H1 (cell line): Measurements from ENCODE around the gene CCDC92B. TPM values are rescaled to one million over a fixed set of nuclear protein-coding genes. Genes with fewer than 3 reads are reported as not detected.

Experiments used
- CTCF ChIA-PET: fragments of 300-600 bp; sonication (Branson Sonifier 250); formaldehyde crosslinking; loops from one replicate; lab custom pipeline; 2021; ENCODE audit not compliant: partially characterized antibody; lab: Charles Lee
- POLR2A ChIA-PET: fragments of 300-600 bp; sonication (Branson Sonifier 250); formaldehyde crosslinking; loops from one replicate; lab custom pipeline; 2021; ENCODE audit warnings: inconsistent platforms; ENCODE audit not compliant: partially characterized antibody; lab: Charles Lee
- DNase-seq, 2 experiments: peaks; one replicate each; pipeline versions ENCODE4 v3.0.0 to v3.0.0-alpha.2; 2010 to 2022; ENCODE audit warnings: low spot score in 2 of 2, low read depth in 1 of 2, mixed read lengths in 1 of 2
- FAIRE-seq: peaks from 2 replicates; lab custom pipeline; 2011; peaks lifted over from hg19 to GRCh38; lab: Jason Lieb, UNC
- H2AFZ ChIP-seq: 2 replicates; pipeline ENCODE4 v1.8.1; 2012; ENCODE audit warnings: low read length, inconsistent platforms
- H2AK5ac ChIP-seq: 2 replicates; pipeline ENCODE4 v1.6.1; 2013; ENCODE audit warnings: low read depth, low read length
- H2BK120ac ChIP-seq: replicated peaks from 2 replicates; pipeline ENCODE3; 2013; ENCODE audit warnings: low read depth, low read length, inconsistent platforms
- H2BK12ac ChIP-seq: 2 replicates; pipeline ENCODE4 v1.6.1; 2013; ENCODE audit warnings: low read depth, low read length
- H2BK15ac ChIP-seq: 2 replicates; pipeline ENCODE4 v1.6.1; 2013; ENCODE audit warnings: low read length
- H2BK20ac ChIP-seq: 2 replicates; pipeline ENCODE4 v1.6.1; 2013; ENCODE audit warnings: low read length
- H2BK5ac ChIP-seq: 2 replicates; pipeline ENCODE4 v1.6.1; 2013; ENCODE audit warnings: low read depth, low read length
- H3K14ac ChIP-seq: 2 replicates; pipeline ENCODE4 v1.6.1; 2013; ENCODE audit warnings: inconsistent platforms; ENCODE audit not compliant: insufficient read length
- H3K18ac ChIP-seq: 2 replicates; pipeline ENCODE4 v1.6.1; 2013; ENCODE audit warnings: low read length; ENCODE audit errors: extremely low read depth
- H3K23ac ChIP-seq: 2 replicates; pipeline ENCODE4 v1.6.1; 2013; ENCODE audit warnings: inconsistent platforms; ENCODE audit not compliant: insufficient read length
- H3K23me2 ChIP-seq: 2 replicates; pipeline ENCODE4 v1.6.1; 2013; ENCODE audit warnings: low read depth, low read length
- H3K27ac ChIP-seq: 2 replicates; pipeline ENCODE4 v1.6.1; 2011; ENCODE audit warnings: low read depth, low read length, inconsistent platforms
- H3K27me3 ChIP-seq, 4 experiments: replicated peaks in 1 of 4; 1 replicate in 1 of 4; 2 replicates in 3 of 4; pipeline versions ENCODE4 v1.6.1 to v1.8.1; 2011 to 2013; ENCODE audit warnings: low read length in 3 of 4, mild to moderate bottlenecking in 3 of 4, inconsistent platforms in 2 of 4, mixed read lengths in 2 of 4, moderate library complexity in 1 of 4; ENCODE audit not compliant: control insufficient read depth in 3 of 4, insufficient read depth in 3 of 4; ENCODE audit errors: extremely low read depth in 1 of 4
- H3K36me3 ChIP-seq, 4 experiments: 2 replicates each; pipeline versions ENCODE4 v1.6.1 to v1.8.1; 2011 to 2013; ENCODE audit warnings: mild to moderate bottlenecking in 4 of 4, low read length in 3 of 4, moderate library complexity in 2 of 4, control low read depth in 1 of 4, inconsistent platforms in 1 of 4; ENCODE audit not compliant: insufficient read depth in 4 of 4, control insufficient read depth in 2 of 4
- H3K4ac ChIP-seq: replicated peaks from 2 replicates; pipeline ENCODE3; 2013; ENCODE audit warnings: low read length, low read depth, mixed read lengths, inconsistent platforms; ENCODE audit not compliant: insufficient read length
- H3K4me1 ChIP-seq, 4 experiments: replicated peaks in 1 of 4; 1 replicate in 1 of 4; 2 replicates in 3 of 4; pipeline versions ENCODE4 v1.6.1 to v1.8.1; 2011 to 2013; ENCODE audit warnings: low read length in 3 of 4, inconsistent platforms in 2 of 4, mixed read lengths in 1 of 4; ENCODE audit not compliant: insufficient read depth in 4 of 4, control insufficient read depth in 3 of 4
- H3K4me2 ChIP-seq, 2 experiments: 2 replicates each; pipeline versions ENCODE4 v1.6.1 to v1.8.1; 2011 to 2013; ENCODE audit warnings: low read depth in 2 of 2, low read length in 2 of 2, control low read depth in 1 of 2, inconsistent platforms in 1 of 2, mild to moderate bottlenecking in 1 of 2; ENCODE audit not compliant: insufficient read depth in 1 of 2
- H3K4me3 ChIP-seq, 4 experiments: fragments of 200-600, 300-600 bp in 1 of 4; sonication (generic), shearing (Covaris generic), sonication (Bioruptor Twin) in 1 of 4; 2 replicates each; pipeline versions ENCODE4 v1.5.1 to v1.8.1; 2011 to 2016; ENCODE audit warnings: low read length in 4 of 4, low read depth in 3 of 4, control low read depth in 2 of 4, inconsistent platforms in 2 of 4, mild to moderate bottlenecking in 2 of 4, mixed read lengths in 1 of 4, moderate library complexity in 1 of 4; ENCODE audit not compliant: insufficient read depth in 2 of 4; ENCODE audit errors: extremely low read depth in 1 of 4
- H3K56ac ChIP-seq: replicated peaks from 2 replicates; pipeline ENCODE3; 2013; ENCODE audit warnings: low read depth, mild to moderate bottlenecking, mixed read lengths, low read length, inconsistent platforms; ENCODE audit not compliant: insufficient read length
- H3K79me1 ChIP-seq: 2 replicates; pipeline ENCODE4 v1.6.1; 2013; ENCODE audit warnings: low read depth, low read length, control low read depth
- H3K79me2 ChIP-seq, 2 experiments: 2 replicates each; pipeline versions ENCODE4 v1.6.1 to v1.8.1; 2012 to 2013; ENCODE audit warnings: low read length in 2 of 2, mild to moderate bottlenecking in 2 of 2, inconsistent platforms in 1 of 2; ENCODE audit not compliant: insufficient read depth in 2 of 2, control insufficient read depth in 1 of 2
- H3K9ac ChIP-seq, 4 experiments: replicated peaks in 1 of 4; 1 replicate in 1 of 4; 2 replicates in 3 of 4; pipeline versions ENCODE4 v1.6.1 to v1.8.1; 2011 to 2013; ENCODE audit warnings: low read depth in 3 of 4, low read length in 3 of 4, control low read depth in 2 of 4, mild to moderate bottlenecking in 2 of 4, moderate library complexity in 2 of 4, inconsistent platforms in 1 of 4; ENCODE audit errors: extremely low read depth in 1 of 4
- H3K9me3 ChIP-seq, 2 experiments: 2 replicates each; pipeline versions ENCODE4 v1.6.1 to v1.8.1; 2012 to 2013; ENCODE audit warnings: mild to moderate bottlenecking in 2 of 2, moderate library complexity in 2 of 2, control low read depth in 1 of 2, inconsistent platforms in 1 of 2, low read depth in 1 of 2, low read length in 1 of 2, mixed read lengths in 1 of 2; ENCODE audit not compliant: insufficient read depth in 2 of 2
- H4K20me1 ChIP-seq, 2 experiments: replicated peaks in 1 of 2; 2 replicates each; pipeline versions ENCODE3 to v1.8.1; 2011 to 2013; ENCODE audit warnings: inconsistent platforms in 2 of 2, low read length in 2 of 2, mild to moderate bottlenecking in 1 of 2; ENCODE audit not compliant: insufficient read depth in 2 of 2, control insufficient read depth in 1 of 2
- H4K5ac ChIP-seq: 2 replicates; pipeline ENCODE4 v1.6.1; 2013; ENCODE audit warnings: low read length, low read depth, mixed read lengths, inconsistent platforms; ENCODE audit not compliant: insufficient read length
- H4K8ac ChIP-seq: 2 replicates; pipeline ENCODE4 v1.8.0; 2013; ENCODE audit warnings: mild to moderate bottlenecking, moderate library complexity, low read length, inconsistent platforms; ENCODE audit not compliant: insufficient read depth; ENCODE audit errors: extremely low read depth
- H4K91ac ChIP-seq: replicated peaks from 2 replicates; pipeline ENCODE3; 2013; ENCODE audit warnings: low read length, mixed read lengths, inconsistent platforms; ENCODE audit not compliant: insufficient read length
- BRCA1 ChIP-seq: IDR thresholded peaks from 2 replicates; pipeline ENCODE4 v1.6.1; 2012; ENCODE audit warnings: low read depth, low read length, improper control_type of control experiment
- WGBS, 2 experiments: shearing (Covaris generic) in 1 of 2; methylation state at CpG; one replicate each; pipeline versions ENCODE4 v1.1.6 to v1.1.7; 2013 to 2015; ENCODE audit warnings: low lambda C conversion rate in 2 of 2, mixed read lengths in 2 of 2, inconsistent platforms in 1 of 2, low coverage in 1 of 2, missing lambda C conversion rate in 1 of 2; ENCODE audit not compliant: insufficient replicate concordance in 2 of 2, insufficient coverage in 1 of 2, insufficient read length in 1 of 2; ENCODE audit errors: extremely low coverage in 1 of 2, missing lambda C conversion rate in 1 of 2; 5-methylcytosine and 5-hydroxymethylcytosine counted together
- polyA plus RNA-seq, 7 experiments: library from polyadenylated mRNA; depleted of rRNA in 3 of 7; stranded (reverse) in 5 of 7; unstranded in 2 of 7; fragments of >200 nt in 5 of 7; fragments of 200-250 nt in 2 of 7; gene quantifications; 1 replicate in 5 of 7; 2 replicates in 1 of 7; 4 replicates in 1 of 7; pipeline versions ENCODE4 v1.2.1 to v1.2.3, GENCODE V29; 2011 to 2013; ENCODE audit warnings: missing spikeins in 2 of 7, mixed read lengths in 2 of 7
- total RNA-seq: library from RNA; stranded (reverse); fragmentation: NEBNext Ultra II Directional; extraction: Animal tissue kit (Norgen Biotek cat#: 25700); gene quantifications from 2 replicates; pipeline ENCODE4 v1.2.1, GENCODE V29; 2021

The CCDC92B gene
- total and polyA plus RNA-seq, 2 of the 8 experiments (the other 6 are each of a cell fraction or from before 2014, with no cell fraction given) = 5.5 to 12.1 TPM

DNA sequence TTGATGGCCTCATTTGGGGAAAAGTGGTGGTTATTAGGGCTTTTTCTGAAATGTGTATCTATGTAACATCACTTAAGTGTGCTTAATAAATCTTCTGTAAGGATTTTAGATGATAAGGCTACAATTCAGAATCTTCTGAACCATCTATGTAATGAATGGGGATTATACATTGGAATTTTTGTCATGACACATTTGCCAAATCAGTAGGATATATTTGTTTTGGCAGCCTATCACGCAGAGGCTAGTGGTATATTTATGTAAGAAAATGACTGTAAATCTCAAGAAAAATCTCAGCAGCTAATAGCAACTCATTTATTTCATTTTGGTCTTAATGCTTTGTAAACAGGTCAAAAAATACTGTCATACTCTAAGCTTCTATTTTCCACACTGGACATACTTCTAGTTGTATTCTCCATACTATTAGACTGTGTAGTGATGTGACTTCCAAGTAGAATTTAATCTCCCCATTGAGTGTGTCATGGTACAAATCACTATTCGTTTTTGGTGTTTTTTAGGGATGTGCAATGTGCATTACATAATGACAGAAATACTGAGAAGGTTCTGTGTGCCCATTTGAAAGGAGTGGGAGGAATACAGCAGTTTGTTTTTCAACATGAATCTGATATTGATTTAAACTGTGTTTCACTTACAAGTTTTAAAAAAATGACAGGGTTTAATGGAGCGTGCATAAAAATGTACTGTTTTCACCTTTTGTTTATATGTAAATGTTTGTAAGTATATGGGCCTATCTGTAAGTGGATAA, 67.1 kb downstream of the CCDC92B start:
- Histone ChIP-seq H3K27ac (no peak overlapping the region), H2BK20ac (no peak overlapping the region), H2BK5ac (no peak overlapping the region), H3K79me1 (no peaks in the 10 kb centered on the region), H3K4me2 (no peak overlapping the region), H3K56ac (no peak overlapping the region), H2BK120ac (no peak overlapping the region), H3K79me2 (no peaks in the 10 kb centered on the region), H4K8ac (no peak overlapping the region), H4K20me1 (peaks cover 0 to 9% of the 10 kb centered on the region in 2 experiments), H3K9ac (no peak overlapping the region), H3K23ac (no peak overlapping the region), H3K9me3 (no peaks in the 10 kb centered on the region), H2AFZ (no peak overlapping the region), H3K27me3 (no peaks in the 10 kb centered on the region), H3K4me1 (no peaks in the 10 kb centered on the region), H3K36me3 (peaks cover 9 to 29% (median 17%) of the 10 kb centered on the region in 4 experiments; a peak in 7 of 8 replicates), H3K4me3 (no peak overlapping the region), H3K14ac (no peak overlapping the region), H2BK15ac (no peak overlapping the region), H3K4ac (no peak overlapping the region), H3K18ac (no peak overlapping the region), H4K91ac (no peak overlapping the region), H2BK12ac (no peak overlapping the region), H4K5ac (no peak overlapping the region), H3K23me2 (peaks cover 6% of the 10 kb centered on the region; the same call in 1 of the 2 replicates), H2AK5ac (no peak overlapping the region)
- 88% methylated on average over 3 of the region's 3 CpGs; no CpG with 5 or more reads in 1 of the 2 experiments for WGBS, 2 experiments
- DNase-seq = no peak
- ChIA-PET CTCF (interaction anchor here (1.2 to 1.5 kb wide), 3 partner anchors 8 to 266 kb away, joined by 3 to 9 read pairs (median 4); no protein-coding TSS in a partner anchor), POLR2A (interaction anchor here (1.0 to 1.4 kb wide), 2 partner anchors 11 to 172 kb away, joined by 3 to 4 read pairs; no protein-coding TSS in a partner anchor)
- no peak for FAIRE-seq
- TF ChIP-seq BRCA1 = no peak
